Measurements from ENCODE around the gene CYP3A5. TPM values are rescaled to one million over a fixed set of nuclear protein-coding genes. Genes with fewer than 3 reads are reported as not detected.

CYP3A5 gene
- total and polyA plus RNA-seq, 2 of the 4 experiments (the other 2 are of a cell fraction) = not detected

GRCh38 chr7:99623702-99624447, 55.9 kb downstream of the CYP3A5 start:
- Histone ChIP-seq H3K14ac (replicated peaks; ENCODE audit: low read depth, low read length) (no peak overlapping the region), H3K36me3 (ENCODE audit: control insufficient read depth, insufficient read depth, low read length) (peaks cover 67% of the 10 kb centered on the region), H3K9me3 (ENCODE audit: control insufficient read depth, insufficient read depth, low read length) (no peaks in the 10 kb centered on the region), H3K4me1 (ENCODE audit: control insufficient read depth, insufficient read depth, low read length) (no peaks in the 10 kb centered on the region), H3K79me1 (ENCODE audit: low read depth in 1 of 2, low read length in 2 of 2) (peaks cover 20 to 47% of the 10 kb centered on the region in 2 experiments), H3K4ac (ENCODE audit: low read depth, low read length) (no peak overlapping the region), H3K4me3 (ENCODE audit: insufficient read depth, low read depth, low read length) (no peak overlapping the region), H2BK20ac (ENCODE audit: low read depth, low read length) (no peak overlapping the region), H4K8ac (ENCODE audit: low read depth in 2 of 2, low read length in 2 of 2) (no peak overlapping the region), H3K27me3 (ENCODE audit: control insufficient read depth, insufficient read depth, low read length) (no peaks in the 10 kb centered on the region), H2AFZ (replicated peaks; ENCODE audit: low read length, poor library complexity) (no peak overlapping the region), H2BK5ac (ENCODE audit: low read depth, low read length, poor library complexity, severe bottlenecking) (no peak overlapping the region), H3K4me2 (ENCODE audit: low read depth, low read length) (no peak overlapping the region), H3K27ac (ENCODE audit: insufficient read depth, low read length) (no peak overlapping the region), H3K9ac (ENCODE audit: low read depth, low read length) (no peak overlapping the region), H4K20me1 (ENCODE audit: insufficient read depth, low read length) (no peaks in the 10 kb centered on the region), H4K5ac (ENCODE audit: low read depth, low read length) (no peak overlapping the region), H2BK15ac (ENCODE audit: low read depth, low read length) (no peak overlapping the region), H4K91ac (ENCODE audit: insufficient read depth, low read depth, low read length) (no peak overlapping the region), H3K9me1 (ENCODE audit: insufficient read depth, low read length) (no peaks in the 10 kb centered on the region; the same call in 1 of the 2 replicates), H3K56ac (ENCODE audit: extremely low read depth, insufficient read depth, low read length) (no peak overlapping the region), H2AK5ac (ENCODE audit: low read depth, low read length) (no peak overlapping the region), H2AK9ac (replicated peaks; ENCODE audit: low read depth, low read length, poor library complexity) (no peak overlapping the region), H3K18ac (ENCODE audit: low read depth, low read length) (no peak overlapping the region), H3K23ac (ENCODE audit: low read depth, low read length) (no peak overlapping the region), H2BK120ac (ENCODE audit: low read depth, low read length) (no peak overlapping the region)
- CTCF ChIA-PET = no interaction called here
- dilution Hi-C loops (cut with HindIII; ENCODE audit: low sequenced_read_pairs, unreplicated experiment) (no loop called here), in situ Hi-C loops (cut with MboI; ENCODE audit: low sequenced_read_pairs) (no loop called here), intact Hi-C loops (cut with micrococcal nuclease) (no loop called here)
- DNase-seq (no peak), ATAC-seq (ENCODE audit: low read depth) (no peak)
- TF ChIP-seq RCOR1 (IDR thresholded peaks at IDR 0.05; ENCODE audit: insufficient replicate concordance, low read length) (no peak), CHD1 (IDR thresholded peaks at IDR 0.05; ENCODE audit: low read depth, low read length) (no peak), MAFK (IDR thresholded peaks at IDR 0.05; ENCODE audit: low read depth, low read length) (no peak), SMC3 (IDR thresholded peaks at IDR 0.05; ENCODE audit: low read depth, low read length) (no peak), NFE2L2 (IDR thresholded peaks at IDR 0.05; ENCODE audit: low read depth, low read length) (no peak), CEBPB (IDR thresholded peaks at IDR 0.05; ENCODE audit: low read depth, low read length) (no peak), ELK1 (IDR thresholded peaks at IDR 0.05; ENCODE audit: borderline replicate concordance, low read depth, low read length) (no peak)
- POLR2A ChIA-PET (ENCODE audit: unreplicated experiment) = no interaction called here
- 100% methylated on average over 1 of the region's 9 CpGs; no CpG with 5 or more reads in 1 of the 2 experiments for WGBS, 2 experiments (ENCODE audit: extremely low coverage in 2 of 2, insufficient read length in 1 of 2)
- no TSS peak for BruUV-seq (replicated peaks)

Measured in IMR-90 (cell line).